DMS153 treated with DMSO at 0.1 percent for 48 hours (cell line): ENCODE results near the gene CTSO.
"Not testable (repeated sequence)": the region's sequence is repeated elsewhere in the genome, so short reads cannot be mapped to it uniquely, and the experiment has no call there.

Experiments used
- DNase-seq: peaks from one replicate; lab custom pipeline; 2025; ENCODE audit not compliant: unreplicated experiment; lab: John Stamatoyannopoulos, UW

The CTSO gene

DNA sequence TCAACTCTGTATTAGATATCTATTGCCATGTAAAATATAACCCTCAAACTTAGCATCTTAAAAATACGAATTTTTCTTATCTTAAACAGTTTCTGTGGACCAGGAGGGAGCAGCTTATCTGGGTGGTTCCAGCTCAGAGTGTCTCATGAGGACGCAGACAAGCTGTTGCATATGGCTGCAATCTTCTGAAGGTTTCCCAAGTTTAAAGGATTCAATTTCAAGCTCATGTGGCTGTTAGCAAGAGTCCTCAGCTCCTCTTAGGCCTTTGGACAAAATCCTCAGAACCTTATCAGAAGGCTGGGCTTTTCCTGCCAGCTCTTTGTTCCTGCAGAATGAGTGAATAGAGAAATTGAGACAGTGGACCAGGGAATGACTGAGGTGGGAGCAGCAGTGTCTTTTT lies 2.8 kb upstream of the CTSO start:
- no peak for DNase-seq

DNA sequence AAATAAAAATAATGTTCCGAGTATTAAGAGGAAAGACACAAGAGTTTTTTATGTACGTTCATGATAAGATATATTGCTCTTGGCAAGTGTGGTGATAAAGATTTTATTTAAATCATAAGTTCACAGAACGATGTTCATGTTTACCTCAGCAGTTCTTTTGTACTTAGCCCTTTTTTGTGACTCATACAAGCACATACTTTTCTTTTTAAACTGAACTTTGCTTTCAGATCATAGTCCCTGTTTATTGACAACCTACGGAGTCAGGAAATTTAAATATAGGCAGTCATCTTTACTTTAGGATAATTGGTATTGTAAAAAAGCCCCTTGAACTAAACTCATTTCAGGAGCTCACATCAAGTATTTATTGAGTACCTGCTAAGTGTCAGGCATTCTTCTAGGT lies 1.3 kb upstream of the CTSO start:
- DNase-seq: no peak

DNA sequence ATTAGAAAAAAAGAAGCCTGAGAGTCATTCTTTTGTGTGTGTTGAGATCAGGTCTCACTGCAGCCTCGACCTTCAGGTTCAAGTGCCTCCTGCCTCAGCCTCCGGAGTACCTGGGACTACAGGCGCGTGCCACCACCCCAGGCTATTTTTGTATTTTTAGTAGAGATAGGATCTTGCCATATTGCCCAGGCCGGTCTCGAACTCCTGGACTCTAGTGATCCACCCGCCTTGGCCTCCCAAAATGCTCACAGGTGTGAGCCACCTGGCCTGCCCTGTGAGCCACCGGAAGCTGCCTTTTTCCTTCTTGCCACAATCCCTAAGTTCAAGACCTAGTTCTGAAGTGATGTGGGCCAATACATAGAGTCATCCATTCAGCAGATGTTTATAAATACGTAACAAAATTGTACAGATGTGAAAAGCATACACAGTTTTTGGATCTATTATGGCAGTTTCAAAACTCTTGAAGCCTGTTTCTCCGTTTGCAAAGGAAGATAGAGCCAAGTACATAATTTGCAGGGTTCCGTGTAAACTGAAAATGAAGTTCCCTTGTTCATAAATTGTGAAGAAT lies 536 bp upstream of the CTSO start:
- no peak for DNase-seq

DNA sequence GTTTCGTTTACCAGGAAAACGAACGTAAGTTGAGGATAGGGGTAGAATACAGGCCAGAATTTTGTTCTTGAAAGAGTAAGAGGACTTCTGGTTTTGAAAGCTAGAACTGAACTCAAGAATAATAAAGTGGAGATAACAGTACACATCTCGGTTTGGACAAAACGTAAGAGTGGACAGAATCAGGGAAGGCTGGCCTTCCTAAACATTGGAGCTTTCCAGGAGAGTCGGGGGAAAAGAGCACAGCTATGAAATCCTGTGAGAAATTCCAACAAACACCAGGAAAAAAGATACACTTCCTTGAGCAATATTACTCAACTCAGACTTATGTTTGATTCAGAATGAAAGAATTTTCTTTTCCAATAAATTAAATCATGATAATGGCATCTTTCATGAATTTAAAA lies 1.2 kb downstream of the CTSO start:
- no peak for DNase-seq

GRCh38 chr4:155950461-155950860 lies 3.2 kb downstream of the CTSO start:
- DNase-seq: no peak

DNA sequence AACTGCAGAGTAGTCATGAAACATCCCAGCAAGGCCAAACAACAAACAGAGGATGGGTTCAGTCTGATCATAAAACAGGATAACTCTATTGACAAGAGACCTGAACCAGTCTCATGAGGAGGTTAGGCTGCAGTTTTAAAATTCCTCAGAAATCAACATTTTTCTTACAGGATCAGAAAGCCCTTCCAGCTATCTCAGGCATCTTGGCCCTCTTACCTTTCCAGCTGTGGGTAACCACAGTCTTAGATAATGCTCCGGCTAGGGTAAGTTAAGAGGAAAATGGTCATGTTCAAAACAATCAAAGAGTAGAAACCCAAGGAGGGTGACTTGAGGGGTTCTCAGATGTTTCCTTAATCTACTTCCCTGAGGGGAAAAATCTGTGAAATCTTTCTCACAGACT lies 5.1 kb downstream of the CTSO start:
- no peak for DNase-seq

GRCh38 chr4:155946486-155946885 lies 7.2 kb downstream of the CTSO start:
- no peak for DNase-seq

- no peak for DNase-seq
Observed at GRCh38 chr4:155944516-155944915, 9.2 kb downstream of the CTSO start.

- no peak for DNase-seq
Observed at GRCh38 chr4:155943605-155944291, 9.9 kb downstream of the CTSO start.

DNA sequence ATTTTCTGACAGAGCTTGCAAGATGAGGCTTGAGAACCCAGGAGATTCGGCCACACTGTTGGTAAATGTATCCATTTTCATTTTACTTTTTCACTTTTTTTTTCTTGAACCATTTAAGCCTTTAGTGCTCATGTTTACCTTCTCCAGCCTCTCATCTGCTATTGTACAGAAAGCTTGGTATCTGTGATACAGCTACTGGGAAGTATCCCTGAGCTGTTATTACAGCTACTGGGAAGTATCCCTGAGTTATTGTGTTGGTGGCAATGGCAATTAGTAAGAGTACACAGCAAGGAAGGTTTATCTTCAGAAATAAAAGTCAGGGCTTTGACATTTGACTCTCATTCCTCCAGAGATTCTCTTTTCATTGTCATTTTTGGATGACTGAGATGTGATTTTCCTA lies 11.8 kb downstream of the CTSO start:
- no peak for DNase-seq

DNA sequence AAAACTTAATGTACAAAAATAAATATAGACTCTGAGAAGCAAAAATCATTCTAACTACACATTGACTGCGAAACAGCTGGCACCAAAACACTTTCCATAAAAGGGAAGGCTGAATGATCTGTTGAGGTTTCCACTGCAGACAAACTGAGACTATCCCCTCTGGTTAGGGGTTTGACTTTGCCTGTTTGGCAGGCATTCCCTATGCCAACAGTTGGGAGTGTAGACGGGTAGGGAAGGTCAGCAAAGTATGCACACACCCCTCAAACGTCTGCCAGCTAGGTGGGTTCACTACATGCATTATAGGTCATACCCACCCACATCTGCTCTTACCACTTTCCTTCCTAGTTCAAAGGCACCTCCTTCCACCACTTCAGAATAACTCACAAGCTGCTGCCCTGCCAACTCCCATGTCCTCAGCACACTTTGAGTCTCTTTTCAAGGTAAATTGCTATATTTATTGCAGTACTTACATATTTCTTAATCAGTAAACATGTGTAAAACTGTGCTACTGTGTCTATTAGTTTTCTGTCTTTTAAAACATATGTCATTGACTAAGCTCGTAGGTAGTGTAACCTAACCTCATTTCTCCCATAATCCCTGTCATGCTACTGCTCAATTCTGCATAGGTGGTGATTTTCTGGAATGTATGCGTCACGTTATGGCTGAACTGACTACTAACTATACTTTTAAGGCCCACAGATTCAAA lies 12.4 kb downstream of the CTSO start:
- no peak for DNase-seq

DNA sequence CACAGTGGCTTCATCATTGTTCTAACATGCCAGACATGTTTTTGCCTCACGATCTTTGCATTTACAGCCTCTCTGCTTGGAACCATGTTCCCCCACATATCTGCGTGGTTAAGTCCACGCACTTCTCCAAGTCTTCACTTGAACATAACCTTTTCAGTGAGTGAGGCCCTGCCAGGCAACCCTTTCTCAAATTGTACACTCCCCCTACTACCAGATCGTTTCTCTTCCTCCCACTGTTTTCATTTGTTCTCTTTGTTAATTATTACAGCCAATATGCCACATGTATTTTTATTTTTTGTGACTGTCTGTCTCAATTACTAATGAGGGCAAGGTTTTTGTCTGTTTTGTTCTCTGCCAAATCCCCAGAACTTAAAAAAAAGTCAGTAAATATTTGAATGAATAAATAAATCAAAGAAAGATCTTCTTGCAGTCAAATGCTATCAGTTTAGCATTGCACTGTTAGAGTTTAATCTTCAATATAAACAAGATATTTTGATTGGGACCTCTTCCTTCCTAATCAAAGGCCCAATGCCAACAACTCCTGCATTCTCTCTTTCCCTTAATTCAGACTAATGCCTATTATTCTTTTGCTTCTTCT lies 18.2 kb downstream of the CTSO start:
- DNase-seq: no peak

DNA sequence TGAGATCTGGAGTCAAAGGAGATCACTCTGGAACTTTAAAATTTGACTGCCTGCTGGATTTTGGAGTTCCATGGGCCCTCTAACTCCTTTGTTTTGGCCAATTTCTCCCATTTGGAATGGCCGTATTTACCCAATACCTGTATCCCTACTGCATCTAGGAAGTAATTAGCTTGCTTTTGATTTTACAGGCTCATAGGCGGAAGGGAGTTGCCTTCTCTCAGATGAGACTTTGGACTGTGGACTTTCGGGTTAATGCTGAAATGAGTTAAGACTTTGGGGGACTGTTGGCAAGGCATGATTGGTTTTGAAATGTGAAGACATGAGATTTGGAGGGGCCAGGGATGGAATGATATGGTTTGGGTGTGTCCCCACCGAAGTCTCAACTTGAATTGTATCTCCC lies 19.0 kb downstream of the CTSO start:
- not testable (repeated sequence) for DNase-seq

GRCh38 chr4:155931634-155932033 lies 22.0 kb downstream of the CTSO start:
- DNase-seq: no peak

- no peak for DNase-seq
Observed at GRCh38 chr4:155930330-155930729, 23.3 kb downstream of the CTSO start.

- DNase-seq: no peak
Observed at GRCh38 chr4:155929833-155930232, 23.8 kb downstream of the CTSO start.

DNA sequence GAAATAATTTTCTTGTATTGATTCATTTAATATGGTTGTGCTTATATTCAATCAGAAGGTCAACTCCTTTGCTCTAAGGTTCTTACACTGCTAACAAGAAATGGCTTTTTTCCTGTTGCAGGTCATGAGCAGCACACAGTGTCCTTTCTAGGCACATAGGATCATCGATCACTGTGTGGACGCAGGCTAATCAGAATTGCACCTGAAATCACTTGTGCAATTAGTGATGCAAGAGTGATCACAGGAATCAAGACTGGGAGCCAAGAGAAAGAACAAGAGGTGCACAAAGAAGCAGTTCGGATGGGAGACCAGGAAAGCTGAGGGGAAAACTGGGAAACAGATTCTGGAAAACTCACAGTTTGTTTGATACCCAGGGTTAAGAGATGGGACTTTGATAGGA lies 29.0 kb downstream of the CTSO start:
- DNase-seq: no peak

GRCh38 chr4:155921597-155921996 lies 32.1 kb downstream of the CTSO start:
- DNase-seq: no peak

- DNase-seq: no peak
Observed at GRCh38 chr4:155914782-155915181, 38.9 kb downstream of the CTSO start.

DNA sequence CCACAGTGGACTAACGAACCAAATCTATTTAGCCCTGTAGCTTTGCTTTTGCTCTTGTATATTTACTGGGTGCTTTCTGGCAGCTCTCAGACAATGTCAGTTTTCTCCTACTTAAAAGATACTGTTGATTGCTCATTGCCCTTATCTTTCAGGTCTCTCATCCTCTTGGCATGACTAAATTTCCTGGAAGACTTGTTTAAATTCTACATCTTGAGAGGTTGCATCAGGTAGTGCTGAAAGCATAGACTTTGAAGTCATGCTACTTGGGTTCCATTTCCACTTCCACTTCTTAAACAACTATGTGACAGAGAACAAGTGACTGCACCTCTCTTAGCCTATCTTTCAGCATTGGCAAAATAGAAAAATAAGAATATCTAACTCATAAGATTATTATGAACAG lies 41.8 kb downstream of the CTSO start:
- no peak for DNase-seq

GRCh38 chr4:155909615-155910226 lies 43.9 kb downstream of the CTSO start:
- DNase-seq: no peak
